ENCODE results near the gene NOA1.
"Not testable (repeated sequence)": the region's sequence is repeated elsewhere in the genome, so short reads cannot be mapped to it uniquely, and the experiment has no call there.

NOA1 gene

GRCh38 chr4:56961107-56961500 lies 16.3 kb downstream of the NOA1 start:
- no peak overlapping the region for H3K4me3 ChIP-seq (ENCODE audit: low read length)
- no peak for TF ChIP-seq CTCF (conservative IDR thresholded peaks at IDR 0.05; ENCODE audit: low read length)
- DNase-seq (ENCODE audit: low read depth): no peak

GRCh38 chr4:56959100-56959499 lies 18.3 kb downstream of the NOA1 start:
- H3K4me3 ChIP-seq (ENCODE audit: low read length): no peak overlapping the region
- no peak for TF ChIP-seq CTCF (conservative IDR thresholded peaks at IDR 0.05; ENCODE audit: low read length)
- no peak for DNase-seq (ENCODE audit: low read depth)

- no peak for TF ChIP-seq CTCF (conservative IDR thresholded peaks at IDR 0.05; ENCODE audit: low read length)
- DNase-seq (ENCODE audit: low read depth): peak; percentile 97
- peak overlapping the region; percentile 25 for H3K4me3 ChIP-seq (ENCODE audit: low read length)
Measured at GRCh38 chr4:56958111-56958517, 19.3 kb downstream of the NOA1 start.

- H3K4me3 ChIP-seq (ENCODE audit: low read length): no peak overlapping the region
- TF ChIP-seq CTCF (conservative IDR thresholded peaks at IDR 0.05; ENCODE audit: low read length): no peak
- no peak for DNase-seq (ENCODE audit: low read depth)
Measured at GRCh38 chr4:56953680-56954520, 23.5 kb downstream of the NOA1 start.

- DNase-seq (ENCODE audit: low read depth): no peak
- no peak overlapping the region for H3K4me3 ChIP-seq (ENCODE audit: low read length)
- TF ChIP-seq CTCF (conservative IDR thresholded peaks at IDR 0.05; ENCODE audit: low read length): no peak
Measured at GRCh38 chr4:56941403-56941802, 36.0 kb downstream of the NOA1 start.

- TF ChIP-seq CTCF (conservative IDR thresholded peaks at IDR 0.05; ENCODE audit: low read length): no peak
- no peak overlapping the region for H3K4me3 ChIP-seq (ENCODE audit: low read length)
- DNase-seq (ENCODE audit: low read depth): no peak
Measured at GRCh38 chr4:56940971-56941370, 36.4 kb downstream of the NOA1 start.

GRCh38 chr4:56940403-56940802 lies 37.0 kb downstream of the NOA1 start:
- no peak for DNase-seq (ENCODE audit: low read depth)
- H3K4me3 ChIP-seq (ENCODE audit: low read length): no peak overlapping the region
- TF ChIP-seq CTCF (conservative IDR thresholded peaks at IDR 0.05; ENCODE audit: low read length): no peak

GRCh38 chr4:56939826-56940225 lies 37.6 kb downstream of the NOA1 start:
- DNase-seq (ENCODE audit: low read depth); H3K4me3 ChIP-seq (ENCODE audit: low read length): not testable (repeated sequence)

Data from AG10803 (cell line).